ENCODE measurements around the gene MLIP. TPM values are rescaled to one million over a fixed set of nuclear protein-coding genes. Genes with fewer than 3 reads are reported as not detected.

The MLIP gene
- total and polyA plus RNA-seq, 2 experiments from 2014 or later, result not detected

- no peaks in the 10 kb centered on the region for H3K4me1 ChIP-seq (ENCODE audit: insufficient read depth)
- no peak overlapping the region for H3K4me3 Mint-ChIP-seq
Measured at GRCh38 chr6:54315656-54316055, 204.4 kb downstream of the MLIP start.

More at GRCh38 chr6:54315656-54316055, 204.4 kb downstream of the MLIP start:
- no peaks in the 10 kb centered on the region for H3F3A ChIP-seq (replicated peaks; ENCODE audit: low read depth)
- no peak overlapping the region for H3K4me3 ChIP-seq
- no peaks in the 10 kb centered on the region for H3K36me3 Mint-ChIP-seq (ENCODE audit: low read depth)
- H3K9me3 Mint-ChIP-seq, result no peaks in the 10 kb centered on the region
- 0 out of 2 replicates have a peak, but pooled peaks cover 8% of the 10 kb centered on the region for H3K9me2 ChIP-seq (ENCODE audit: insufficient read depth)
- no peaks in the 10 kb centered on the region for H3K27me3 ChIP-seq (ENCODE audit: insufficient read depth)
- TF ChIP-seq CTCF (conservative IDR thresholded peaks at IDR 0.05; ENCODE audit: low read depth in 2 of 2) (no peak), EZH2 (IDR thresholded peaks at IDR 0.05; ENCODE audit: low read depth, unreplicated experiment) (no peak), CREB1 (CRISPR knock-in tag; IDR thresholded peaks at IDR 0.05; ENCODE audit: low read depth) (no peak), JUNB (IDR thresholded peaks at IDR 0.05; ENCODE audit: unreplicated experiment) (no peak)
- TF ChIP-seq, protein P1, sequence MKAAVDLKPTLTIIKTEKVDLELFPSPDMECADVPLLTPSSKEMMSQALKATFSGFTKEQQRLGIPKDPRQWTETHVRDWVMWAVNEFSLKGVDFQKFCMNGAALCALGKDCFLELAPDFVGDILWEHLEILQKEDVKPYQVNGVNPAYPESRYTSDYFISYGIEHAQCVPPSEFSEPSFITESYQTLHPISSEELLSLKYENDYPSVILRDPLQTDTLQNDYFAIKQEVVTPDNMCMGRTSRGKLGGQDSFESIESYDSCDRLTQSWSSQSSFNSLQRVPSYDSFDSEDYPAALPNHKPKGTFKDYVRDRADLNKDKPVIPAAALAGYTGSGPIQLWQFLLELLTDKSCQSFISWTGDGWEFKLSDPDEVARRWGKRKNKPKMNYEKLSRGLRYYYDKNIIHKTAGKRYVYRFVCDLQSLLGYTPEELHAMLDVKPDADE (IDR thresholded peaks at IDR 0.05), result no peak
- no peak overlapping the region for H2AFZ ChIP-seq
- H4K20me1 ChIP-seq (replicated peaks; ENCODE audit: insufficient read depth), result no peaks in the 10 kb centered on the region
- H3K4me1 Mint-ChIP-seq, result no peaks in the 10 kb centered on the region
- DNase-seq (ENCODE audit: low spot score) (no peak), ATAC-seq (no peak)
- no peaks in the 10 kb centered on the region for H3K27me3 Mint-ChIP-seq (ENCODE audit: insufficient read depth, low read depth, poor library complexity)
- H3K36me3 ChIP-seq (ENCODE audit: insufficient read depth), result no peaks in the 10 kb centered on the region
- no peak overlapping the region for H3K27ac ChIP-seq (ENCODE audit: low read depth)
- no peak overlapping the region for H3K4me2 ChIP-seq
- H3K27ac Mint-ChIP-seq, result no peak overlapping the region
- H3K79me2 ChIP-seq (replicated peaks; ENCODE audit: insufficient read depth), result no peaks in the 10 kb centered on the region

Other genes starting within 250 kb of the MLIP start
- not detected in 2 replicates for gene TINAG, start 197.0 kb downstream of the MLIP start, total RNA-seq (2014; rRNA removed; shearing (Covaris generic))
- not detected in 2 replicates for gene TINAG, start 197.0 kb downstream of the MLIP start, polyA plus RNA-seq (2016; fragmentation: Nextera tagmentation; extraction: Ambion mirVana)